Activated CD4-positive, alpha-beta T cell treated with anti-CD3 and anti-CD28 coated beads, Interleukin-2, amount 50 U/mL, for 16 hours (primary cell): ENCODE measurements around the gene RNF138.

Source experiments
- DNase-seq: peaks from one replicate; pipeline ENCODE4 v3.0.0-alpha.2; 2020

RNF138 gene

GRCh38 chr18:32177530-32177929, 85.9 kb downstream of the RNF138 start:
- no peak for DNase-seq
